Heart left ventricle (tissue), 16 donors: ENCODE data around the gene TMEM248. TPM values are rescaled to one million over a fixed set of nuclear protein-coding genes. Genes with fewer than 3 reads are reported as not detected.

Source experiments
- ATAC-seq, 4 donors: fragments of 200-7000 bp; cut with Tn5 transposase; one replicate each; pipeline ENCODE4 v1.9.1; 2020 to 2022; ENCODE audit warnings: moderate library complexity in 4 of 4, mild to moderate bottlenecking in 3 of 4, moderate number of reproducible peaks in 1 of 4
- DNase-seq, 5 donors: peaks; one replicate each; pipeline ENCODE4 v3.0.0-alpha.2; 2020
- H3K27ac ChIP-seq, 12 donors: fragments of 200-600 bp; sonication (generic) in 4 of 12; one replicate each; pipeline versions ENCODE4 v1.5.0 to v1.8.0; 2016 to 2022; ENCODE audit warnings: mild to moderate bottlenecking in 2 of 12
- H3K27me3 ChIP-seq, 9 donors: fragments of 200-600 bp; sonication (generic) in 2 of 9; one replicate each; pipeline versions ENCODE4 v1.5.1 to v1.8.0; 2016 to 2022; ENCODE audit warnings: mild to moderate bottlenecking in 3 of 9
- H3K36me3 ChIP-seq, 9 donors: fragments of 200-600 bp; sonication (generic) in 2 of 9; one replicate each; pipeline versions ENCODE4 v1.5.0 to v1.8.0; 2018 to 2022; ENCODE audit warnings: mild to moderate bottlenecking in 2 of 9
- H3K4me1 ChIP-seq, 12 donors: fragments of 200-600 bp; sonication (generic) in 4 of 12; one replicate each; pipeline versions ENCODE4 v1.5.0 to v1.8.0; 2016 to 2022; ENCODE audit warnings: mild to moderate bottlenecking in 3 of 12
- H3K4me3 ChIP-seq, 12 donors: fragments of 200-600 bp; sonication (generic) in 4 of 12; one replicate each; pipeline versions ENCODE4 v1.5.0 to v1.8.0; 2017 to 2022; ENCODE audit warnings: mild to moderate bottlenecking in 9 of 12, moderate library complexity in 4 of 12
- H3K9me3 ChIP-seq, 12 donors: fragments of 200-600 bp; sonication (generic) in 4 of 12; one replicate each; pipeline versions ENCODE4 v1.5.0 to v1.8.0; 2016 to 2022; ENCODE audit warnings: mild to moderate bottlenecking in 1 of 12
- POLR2A ChIP-seq, 2 donors: fragments of 450-650 bp; IDR thresholded peaks; one replicate each; pipeline ENCODE4 v1.6.1; 2017; ENCODE audit warnings: antibody characterized with exemption in 2 of 2, mild to moderate bottlenecking in 2 of 2, moderate library complexity in 2 of 2
- WGBS, 4 donors: extraction: QIAGEN DNeasy Blood & Tissue Kit in 2 of 4; methylation state at CpG; one replicate each; pipeline versions ENCODE4 v1.1.5 to v1.1.7; 2013 to 2018; 5-methylcytosine and 5-hydroxymethylcytosine counted together
- intact Hi-C, 10 donors: fragments of 100-400 bp; cut with DNase I; formaldehyde crosslinking; loops; one replicate each; pipeline versions ENCODE4 v1.11.1 to v1.14.2; 2022
- polyA plus RNA-seq, 2 donors: library from polyadenylated mRNA; stranded (reverse); fragments of 200-250 nt; gene quantifications; one replicate each; pipeline ENCODE4 v1.2.3, GENCODE V29; 2013
- total RNA-seq, 9 donors: library from RNA; depleted of rRNA in 2 of 9; stranded (reverse); fragments of >200 nt in 2 of 9; fragmentation: NEBNext Ultra II Directional in 3 of 9; extraction: Animal tissue kit (Norgen Biotek cat#: 25700) in 3 of 9; gene quantifications; one replicate each; pipeline versions ENCODE4 v1.1.0 to v1.2.4, GENCODE V29; 2016 to 2023
- TF ChIP-seq, protein P1 (sequence below), 12 donors: fragments of 200-600 bp; sonication (generic) in 4 of 12; IDR thresholded peaks; one replicate each; pipeline versions ENCODE4 v1.5.0 to v1.8.0; 2018 to 2022; ENCODE audit warnings: antibody characterized with exemption in 12 of 12, mild to moderate bottlenecking in 5 of 12
- donor health status: ischemic (EF 13 %, LVEDD 7.1; RV severe dilation, severe dysfunction).
- donor health status: healthy with polysubstance abuse.
- donor health status: DM: no; HTN: yes; CAD: no.
- donor health status: DM: no; HTN: no; CAD: no.
- donor health status: ischemic (EF 25% LVEDD 6.9; RV normal size, moderate dysfunction).
- donor health status: ischemic (EF 25% LVEDD 5.7; RV mildly dilated, moderate dysfunction).
- donor health status: healthy.
- donor health status: DM: yes; HTN: yes; CAD: no.
- donor health status: ischemic (EF 35%, LVEDD 5.7; RV mildly dilated, moderate dysfunction).
- donor health status: nonischemic (EF 11% LVEDD 7.7; RV severe dilation, severe dysfunction).
- donor health status: DM: yes; HTN: yes; CAD: no.
- donor health status: PGD.
- donor health status: ischemic (EF 29% LVEDD 5.4; RV normal size, mild dysfunction).
- donor health status: nonischemic (EF 23%, LVEDD 6.1; RV moderate dilation, normal function).

TMEM248 gene
- total and polyA plus RNA-seq, 11 donors = 12.6 to 121 (median 54.6) TPM

DNA sequence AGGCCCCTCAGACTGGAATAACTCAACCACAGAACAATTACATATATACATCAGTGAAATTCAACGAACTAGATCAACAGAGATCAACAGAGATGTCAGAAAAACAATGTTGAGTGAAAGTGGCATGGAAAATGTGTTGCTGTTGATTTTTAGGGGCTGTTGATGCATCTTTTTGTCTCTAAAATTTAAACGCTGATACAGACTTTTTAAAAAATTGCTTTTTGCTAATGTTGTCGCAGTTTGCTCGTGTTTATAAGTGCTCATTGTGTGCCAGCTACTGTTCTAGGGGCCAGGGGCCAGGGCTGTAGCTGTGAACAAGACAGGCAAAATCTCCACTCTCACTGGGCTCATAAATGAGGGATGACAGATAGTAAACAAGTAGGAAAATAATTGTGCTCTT, 18.3 kb downstream of the TMEM248 start:
- Histone ChIP-seq H3K9me3 (peaks cover 0 to 7% (median 0%) of the 10 kb centered on the region in 12 donors), H3K4me1 (peaks cover 0 to 15% (median 3%) of the 10 kb centered on the region in 12 donors), H3K36me3 (peaks cover 0 to 53% (median 28%) of the 10 kb centered on the region in 9 donors), H3K27me3 (no peaks in the 10 kb centered on the region), H3K4me3 (no peak overlapping the region), H3K27ac (no peak overlapping the region)
- TF ChIP-seq POLR2A (IDR thresholded peaks at IDR 0.05) = no peak
- TF ChIP-seq, protein P1, sequence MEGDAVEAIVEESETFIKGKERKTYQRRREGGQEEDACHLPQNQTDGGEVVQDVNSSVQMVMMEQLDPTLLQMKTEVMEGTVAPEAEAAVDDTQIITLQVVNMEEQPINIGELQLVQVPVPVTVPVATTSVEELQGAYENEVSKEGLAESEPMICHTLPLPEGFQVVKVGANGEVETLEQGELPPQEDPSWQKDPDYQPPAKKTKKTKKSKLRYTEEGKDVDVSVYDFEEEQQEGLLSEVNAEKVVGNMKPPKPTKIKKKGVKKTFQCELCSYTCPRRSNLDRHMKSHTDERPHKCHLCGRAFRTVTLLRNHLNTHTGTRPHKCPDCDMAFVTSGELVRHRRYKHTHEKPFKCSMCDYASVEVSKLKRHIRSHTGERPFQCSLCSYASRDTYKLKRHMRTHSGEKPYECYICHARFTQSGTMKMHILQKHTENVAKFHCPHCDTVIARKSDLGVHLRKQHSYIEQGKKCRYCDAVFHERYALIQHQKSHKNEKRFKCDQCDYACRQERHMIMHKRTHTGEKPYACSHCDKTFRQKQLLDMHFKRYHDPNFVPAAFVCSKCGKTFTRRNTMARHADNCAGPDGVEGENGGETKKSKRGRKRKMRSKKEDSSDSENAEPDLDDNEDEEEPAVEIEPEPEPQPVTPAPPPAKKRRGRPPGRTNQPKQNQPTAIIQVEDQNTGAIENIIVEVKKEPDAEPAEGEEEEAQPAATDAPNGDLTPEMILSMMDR (IDR thresholded peaks at IDR 0.05) = no peak
- no peak for DNase-seq
- 87 to 97% (median 95%) methylated on average over 4 of the region's 4 CpGs for WGBS, 4 donors
- intact Hi-C loops = no loop called here
- no peak for ATAC-seq

DNA sequence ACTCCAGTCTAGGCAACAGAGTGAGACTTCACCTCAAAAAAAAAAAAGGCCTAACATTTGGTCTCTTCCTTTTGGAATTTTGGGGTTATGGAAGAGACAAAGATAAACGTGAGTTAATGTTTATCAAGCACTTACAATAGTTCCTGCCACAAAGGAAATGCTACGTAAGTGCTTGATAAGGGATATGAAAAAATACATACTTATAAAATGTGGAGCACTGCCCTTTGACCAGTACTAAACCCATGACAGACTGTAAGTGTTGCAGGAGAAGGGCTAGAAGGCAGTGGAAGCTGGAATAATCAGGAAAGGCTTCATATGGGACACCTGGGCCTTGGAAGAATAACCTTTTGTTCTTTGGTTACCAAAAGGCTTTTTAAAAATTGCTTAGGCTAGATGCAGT, 25.5 kb downstream of the TMEM248 start:
- no peak for ATAC-seq
- Histone ChIP-seq H3K36me3 (peaks cover 0 to 100% (median 99%) of the 10 kb centered on the region in 9 donors), H3K4me3 (no peak overlapping the region), H3K9me3 (no peaks in the 10 kb centered on the region), H3K4me1 (peaks cover 0 to 3% (median 0%) of the 10 kb centered on the region in 12 donors), H3K27ac (no peak overlapping the region), H3K27me3 (no peaks in the 10 kb centered on the region)
- TF ChIP-seq, protein P1 (IDR thresholded peaks at IDR 0.05) = no peak
- no peak for TF ChIP-seq POLR2A (IDR thresholded peaks at IDR 0.05)
- 20 to 29% (median 26%) methylated on average over 2 of the region's 2 CpGs for WGBS, 4 donors
- no peak for DNase-seq
- intact Hi-C loops = no loop called here

DNA sequence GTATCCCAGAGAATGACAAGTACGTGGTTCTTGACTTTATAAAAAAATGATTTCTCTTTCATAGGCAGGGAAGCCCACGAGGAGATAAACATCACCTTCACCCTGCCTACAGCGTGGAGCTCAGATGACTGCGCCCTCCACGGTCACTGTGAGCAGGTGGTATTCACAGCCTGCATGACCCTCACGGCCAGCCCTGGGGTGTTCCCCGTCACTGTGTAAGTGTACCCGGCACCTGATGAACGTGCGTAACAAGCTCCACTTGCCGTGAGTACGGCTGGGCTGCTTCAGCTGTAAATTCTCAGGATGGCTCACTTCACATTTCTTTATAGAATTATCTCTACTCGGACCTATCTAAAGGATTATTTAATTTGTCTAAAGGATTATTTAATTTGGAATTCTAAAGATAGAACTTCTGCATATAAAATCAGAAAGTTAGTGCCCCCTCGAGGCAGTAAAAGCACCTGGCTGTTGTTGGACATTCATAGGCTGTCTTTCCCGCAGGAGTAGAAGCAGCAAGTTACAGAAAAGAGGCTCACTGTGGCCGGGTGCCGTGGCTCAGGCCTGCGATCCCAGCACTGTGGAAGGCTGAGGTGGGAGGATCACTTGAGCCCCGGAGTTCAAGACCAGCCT, 27.6 kb downstream of the TMEM248 start:
- WGBS, 4 donors = 93 to 96% (median 94%) methylated on average over 19 of the region's 19 CpGs
- Histone ChIP-seq H3K36me3 (peaks cover 0 to 100% (median 99%) of the 10 kb centered on the region in 9 donors), H3K9me3 (no peaks in the 10 kb centered on the region), H3K27ac (no peak overlapping the region), H3K27me3 (no peaks in the 10 kb centered on the region), H3K4me3 (no peak overlapping the region), H3K4me1 (peaks cover 0 to 4% (median 0%) of the 10 kb centered on the region in 12 donors)
- intact Hi-C loops = no loop called here
- no peak for TF ChIP-seq POLR2A (IDR thresholded peaks at IDR 0.05)
- TF ChIP-seq, protein P1 (IDR thresholded peaks at IDR 0.05) = no peak
- ATAC-seq = no peak
- DNase-seq = no peak

DNA sequence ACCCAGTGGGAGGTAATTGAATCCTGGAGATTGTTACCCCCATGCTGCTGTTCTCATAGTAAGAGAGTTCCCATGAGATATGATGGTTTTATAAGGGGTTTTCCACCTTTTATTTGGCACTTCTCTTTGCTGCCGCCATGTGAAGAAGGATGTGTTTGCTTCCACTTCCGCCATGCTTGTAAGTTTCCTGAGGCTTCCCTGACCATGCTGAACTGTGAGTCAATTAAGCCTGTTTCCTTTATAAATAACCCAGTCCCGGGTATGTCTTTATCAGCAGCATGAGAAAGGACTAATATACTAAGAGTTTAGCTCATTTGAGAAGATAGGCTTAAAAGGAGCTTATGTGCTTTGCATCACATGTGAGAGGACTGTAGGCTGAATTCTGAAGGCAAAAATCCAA, 29.3 kb downstream of the TMEM248 start:
- DNase-seq = no peak
- intact Hi-C loops = no loop called here

More for the DNA sequence above, 29.3 kb downstream of the TMEM248 start:
- ATAC-seq = no peak
- TF ChIP-seq, protein P1 (IDR thresholded peaks at IDR 0.05) = no peak
- no peak for TF ChIP-seq POLR2A (IDR thresholded peaks at IDR 0.05)
- Histone ChIP-seq H3K4me3 (no peak overlapping the region), H3K36me3 (peaks cover 0 to 100% (median 99%) of the 10 kb centered on the region in 9 donors), H3K4me1 (peaks cover 0 to 4% (median 0%) of the 10 kb centered on the region in 12 donors), H3K27me3 (no peaks in the 10 kb centered on the region), H3K9me3 (no peaks in the 10 kb centered on the region), H3K27ac (no peak overlapping the region)
- WGBS, 4 donors = 70 to 77% (median 72%) methylated on average over 3 of the region's 3 CpGs
